K562 (cell line): ENCODE data around the gene ADAM8. TPM values are rescaled to one million over a fixed set of nuclear protein-coding genes. Genes with fewer than 3 reads are reported as not detected.

Experiments used
- CBFA2T2 ChIP-seq: fragments of 450-650 bp; conservative IDR thresholded peaks from 2 replicates; pipeline ENCODE4 v1.6.1; 2017; ENCODE audit warnings: mild to moderate bottlenecking
- E2F5 ChIP-seq: sonication (generic); formaldehyde crosslinking; IDR thresholded peaks from 2 replicates; pipeline ENCODE4 v1.8.0; 2022; ENCODE audit warnings: mild to moderate bottlenecking, missing genetic modification reagents
- EGR1 ChIP-seq: fragments of 450-650 bp; conservative IDR thresholded peaks from 2 replicates; pipeline ENCODE4 v1.6.1; 2017; ENCODE audit warnings: mild to moderate bottlenecking
- ERF ChIP-seq: fragments of 450-650 bp; formaldehyde crosslinking; IDR thresholded peaks from 2 replicates; pipeline ENCODE4 v1.4.0; 2020; ENCODE audit warnings: mild to moderate bottlenecking, mixed read lengths
- GABPB1 ChIP-seq: sonication (generic); formaldehyde crosslinking; IDR thresholded peaks from 2 replicates; pipeline ENCODE4 v1.8.0; 2022; ENCODE audit warnings: mild to moderate bottlenecking, missing genetic modification reagents
- HNRNPH1 ChIP-seq: fragments of 200-400 bp; formaldehyde crosslinking; optimal IDR thresholded peaks from 2 replicates; pipeline ENCODE3; 2017; ENCODE audit warnings: low read depth, mild to moderate bottlenecking, low read length, moderate library complexity
- MED1 ChIP-seq: sonication (generic); formaldehyde crosslinking; IDR thresholded peaks from 2 replicates; pipeline ENCODE4 v1.8.1; 2023; ENCODE audit warnings: missing genetic modification reagents, borderline replicate concordance
- MIER1 ChIP-seq: fragments of 450-650 bp; IDR thresholded peaks from 2 replicates; pipeline ENCODE4 v1.6.1; 2016; ENCODE audit warnings: antibody characterized with exemption, mild to moderate bottlenecking, low read depth
- SMARCB1 ChIP-seq: IDR thresholded peaks from 2 replicates; pipeline ENCODE4 v1.6.1; 2011; ENCODE audit warnings: improper control_type of control experiment, low read depth; ENCODE audit not compliant: insufficient read length
- SNAPC5 ChIP-seq: fragments of 250-450 bp; sonication (Bioruptor Pico); IDR thresholded peaks from 2 replicates; pipeline ENCODE4 v1.8.0; 2021; ENCODE audit warnings: moderate library complexity, mild to moderate bottlenecking, inconsistent platforms
- USF1 ChIP-seq: sonication (generic); formaldehyde crosslinking; IDR thresholded peaks from 2 replicates; pipeline ENCODE4 v1.9.0; 2022; ENCODE audit warnings: mild to moderate bottlenecking, missing genetic modification reagents
- XRCC5 ChIP-seq: fragments of 200-400 bp; formaldehyde crosslinking; IDR thresholded peaks from 2 replicates; pipeline ENCODE4 v1.6.1; 2017; ENCODE audit warnings: low read depth, mild to moderate bottlenecking, low read length
- ZBTB40 ChIP-seq, 2 experiments: fragments of 450-650 bp in 1 of 2; sonication (generic) in 1 of 2; formaldehyde crosslinking in 1 of 2; IDR thresholded peaks; 2 replicates each; pipeline versions ENCODE4 v1.7.1 to v1.9.0; 2016 to 2022; ENCODE audit warnings: inconsistent platforms in 1 of 2, mild to moderate bottlenecking in 1 of 2, missing genetic modification reagents in 1 of 2
- ZC3H8 ChIP-seq: fragments of 450-650 bp; IDR thresholded peaks from 2 replicates; pipeline ENCODE4 v1.6.1; 2017
- ZNF311 ChIP-seq: fragments of 250-450 bp; sonication (Bioruptor Pico); IDR thresholded peaks from 2 replicates; pipeline ENCODE4 v1.4.0; 2020; ENCODE audit warnings: mild to moderate bottlenecking, moderate library complexity
- ZNF512 ChIP-seq: IDR thresholded peaks from 2 replicates; pipeline ENCODE4 v1.6.1; 2016; ENCODE audit warnings: missing genetic modification characterization, missing compliant biosample characterization
- polyA plus RNA-seq, 8 experiments: library from polyadenylated mRNA; depleted of rRNA in 4 of 8; stranded (reverse) in 5 of 8; unstranded in 3 of 8; fragments of >200 nt; fragmentation: Nextera tagmentation in 2 of 8; fragmentation: Illumina TruSeq in 1 of 8; extraction: Ambion mirVana in 2 of 8; extraction: Trizol in 1 of 8; gene quantifications; 2 replicates each; pipeline versions ENCODE4 v1.2.1 to v1.2.3, GENCODE V29; 2011 to 2014; ENCODE audit warnings: inconsistent platforms in 1 of 8, missing spikeins in 1 of 8
- total RNA-seq, 7 experiments: library from RNA; depleted of rRNA in 6 of 7; stranded (reverse); fragments of >200 nt in 6 of 7; fragmentation: Illumina TruSeq in 2 of 7; extraction: Trizol in 2 of 7; gene quantifications; 2 replicates each; pipeline versions ENCODE4 v1.2.1 to v1.2.3, GENCODE V29; 2011 to 2021; ENCODE audit warnings: low replicate concordance in 1 of 7

ADAM8 gene
- total and polyA plus RNA-seq, 9 of the 15 experiments (the other 6 are each of a cell fraction or from before 2014, with no cell fraction given): 0.07 to 7.0 (median 1.1) TPM

GRCh38 chr10:133308421-133309099, 31.9 kb upstream of the ADAM8 start, which contains the start of the genes TUBGCP2 and ZNF511 (continued):
- TF ChIP-seq ZBTB40 (IDR thresholded peaks at IDR 0.05) (peak; percentile 88), ZBTB40 (CRISPR knock-in tag; IDR thresholded peaks at IDR 0.05) (no peak), ZNF311 (CRISPR knock-in tag) (no peak), ZNF512 (tag) (no peak), GABPB1 (CRISPR knock-in tag) (peak; percentile 83), HNRNPH1 (no peak), MIER1 (no peak), XRCC5 (no peak), USF1 (CRISPR knock-in tag) (no peak), E2F5 (CRISPR knock-in tag) (no peak), SMARCB1 (no peak), CBFA2T2 (no peak), SNAPC5 (CRISPR knock-in tag) (no peak), ERF (CRISPR knock-in tag) (0 out of 2 replicates have a peak, but pooled peaks have one; percentile 20), EGR1 (peak; percentile 49; the same call in 1 of the 2 replicates), ZC3H8 (no peak), MED1 (CRISPR knock-in tag) (peak; percentile 79; the same call in 1 of the 2 replicates)
